B cell (primary cell): ENCODE measurements around the gene BBX. TPM values are rescaled to one million over a fixed set of nuclear protein-coding genes. Genes with fewer than 3 reads are reported as not detected.

Experiments
- ATAC-seq: fragments of 200-7000 bp; cut with Tn5 transposase; one replicate; pipeline ENCODE4 v1.10.0; 2021; ENCODE audit warnings: low read depth, mild to moderate bottlenecking, moderate number of reproducible peaks, moderate library complexity
- CTCF ChIA-PET: fragments of 350-600 bp; sonication (Branson Sonifier 250); formaldehyde crosslinking; loops from one replicate; lab custom pipeline; 2021; ENCODE audit warnings: antibody characterized with exemption, inconsistent platforms; lab: Charles Lee
- POLR2A ChIA-PET: fragments of 350-600 bp; sonication (Branson Sonifier 250); formaldehyde crosslinking; loops from one replicate; lab custom pipeline; 2021; ENCODE audit warnings: antibody characterized with exemption; lab: Charles Lee
- DNase-seq: peaks from one replicate; pipeline ENCODE4 v3.0.0; 2013
- H2AFZ ChIP-seq: 2 replicates; pipeline ENCODE4 v1.6.1; 2012; ENCODE audit warnings: mild to moderate bottlenecking, low read depth, low read length; ENCODE audit not compliant: insufficient read depth, poor library complexity, severe bottlenecking
- H3K27ac ChIP-seq, 2 donors: 1 replicate in 1 of 2; 2 replicates in 1 of 2; pipeline ENCODE4 v1.5.1; 2012 to 2013; ENCODE audit warnings: low read length in 2 of 2, mild to moderate bottlenecking in 2 of 2, moderate library complexity in 1 of 2
- H3K27me3 ChIP-seq, 4 experiments: fragments of 200-600 bp in 1 of 4; sonication (generic) in 1 of 4; replicated peaks in 1 of 4; 1 replicate in 2 of 4; 2 replicates in 2 of 4; pipeline versions ENCODE4 v1.6.1 to v1.7.0; 2013 to 2016; ENCODE audit warnings: low read length in 3 of 4, mild to moderate bottlenecking in 2 of 4, mixed read lengths in 1 of 4, moderate library complexity in 1 of 4; ENCODE audit not compliant: insufficient read depth in 4 of 4, control insufficient read depth in 3 of 4; ENCODE audit errors: control extremely low read depth in 1 of 4
- H3K36me3 ChIP-seq, 2 experiments: replicated peaks in 1 of 2; 1 replicate in 1 of 2; 2 replicates in 1 of 2; pipeline versions ENCODE4 v1.6.1 to v1.7.1; 2013; ENCODE audit warnings: low read length in 1 of 2; ENCODE audit not compliant: insufficient read depth in 2 of 2, control insufficient read depth in 1 of 2; ENCODE audit errors: control extremely low read depth in 1 of 2, extremely low read depth in 1 of 2
- H3K4me1 ChIP-seq, 2 donors: fragments of 200-600 bp in 1 of 2; sonication (generic) in 1 of 2; 1 replicate in 1 of 2; 2 replicates in 1 of 2; pipeline versions ENCODE4 v1.5.1 to v1.6.1; 2013 to 2017; ENCODE audit warnings: low read length in 2 of 2; ENCODE audit not compliant: control insufficient read depth in 2 of 2, insufficient read depth in 2 of 2
- H3K4me2 ChIP-seq: replicated peaks from 2 replicates; pipeline ENCODE3; 2012; ENCODE audit warnings: mild to moderate bottlenecking, low read depth, low read length; ENCODE audit not compliant: poor library complexity, severe bottlenecking
- H3K4me3 ChIP-seq, 5 experiments: fragments of 200-600 bp in 1 of 5; sonication (generic) in 1 of 5; 1 replicate in 3 of 5; 2 replicates in 2 of 5; pipeline versions ENCODE4 v1.5.1 to v1.7.0; 2011 to 2016; ENCODE audit warnings: low read length in 4 of 5, mild to moderate bottlenecking in 4 of 5, low read depth in 2 of 5, control low read depth in 1 of 5, moderate library complexity in 1 of 5; ENCODE audit not compliant: insufficient read depth in 1 of 5; ENCODE audit errors: control extremely low read depth in 1 of 5, extremely low read depth in 1 of 5
- H3K79me2 ChIP-seq: fragments of 200-600 bp; sonication (generic); one replicate; pipeline ENCODE4 v1.6.0; 2016; ENCODE audit warnings: low read length; ENCODE audit not compliant: control insufficient read depth, insufficient read depth
- H3K9ac ChIP-seq: fragments of 200-600 bp; sonication (generic); 2 replicates; pipeline ENCODE4 v1.6.1; 2017; ENCODE audit warnings: mild to moderate bottlenecking, low read length, moderate library complexity
- H3K9me3 ChIP-seq, 3 donors: one replicate each; pipeline versions ENCODE4 v1.6.1 to v1.7.1; 2013; ENCODE audit warnings: low read length in 2 of 3; ENCODE audit not compliant: control insufficient read depth in 2 of 3, insufficient read depth in 1 of 3; ENCODE audit errors: control extremely low read depth in 1 of 3
- H4K20me1 ChIP-seq: 2 replicates; pipeline ENCODE4 v1.6.0; 2012; ENCODE audit warnings: mild to moderate bottlenecking, low read length; ENCODE audit not compliant: insufficient read depth, control insufficient read depth, poor library complexity, severe bottlenecking
- H3K27ac Mint-ChIP-seq: one replicate; pipeline ENCODE4 v1.8.0; 2021; ENCODE audit warnings: mixed read lengths
- H3K27me3 Mint-ChIP-seq: one replicate; pipeline ENCODE4 v1.8.0; 2021; ENCODE audit warnings: mixed read lengths
- H3K4me1 Mint-ChIP-seq: one replicate; pipeline ENCODE4 v1.8.0; 2021; ENCODE audit warnings: mixed read lengths
- H3K4me3 Mint-ChIP-seq: one replicate; pipeline ENCODE4 v1.8.0; 2021; ENCODE audit warnings: mixed read lengths
- H3K9me3 Mint-ChIP-seq: one replicate; pipeline ENCODE4 v1.8.0; 2022; ENCODE audit warnings: mixed read lengths; ENCODE audit not compliant: insufficient read depth
- CTCF ChIP-seq: fragments of 200-600 bp; IDR thresholded peaks from one replicate; pipeline ENCODE4 v1.8.0; 2022; ENCODE audit warnings: antibody characterized with exemption, mild to moderate bottlenecking
- EZH2 ChIP-seq: IDR thresholded peaks from 2 replicates; pipeline ENCODE4 v1.6.1; 2012; ENCODE audit warnings: borderline replicate concordance, low read depth, mild to moderate bottlenecking, moderate library complexity, low read length; ENCODE audit not compliant: insufficient read depth, poor library complexity, severe bottlenecking
- WGBS: methylation state at CpG from one replicate; pipeline ENCODE4 v1.1.5; 2013; ENCODE audit warnings: missing lambda C conversion rate; ENCODE audit not compliant: insufficient coverage; 5-methylcytosine and 5-hydroxymethylcytosine counted together
- intact Hi-C: fragments of 100-400 bp; cut with micrococcal nuclease; formaldehyde crosslinking; loops from one replicate; pipeline ENCODE4 v1.10.0; 2022
- polyA plus RNA-seq: library from polyadenylated mRNA; depleted of rRNA; stranded (reverse); fragments of >200 nt; gene quantifications from 2 replicates; pipeline ENCODE4 v1.2.3, GENCODE V29; 2012
- total RNA-seq, 2 donors: library from RNA; stranded (reverse); fragments of 120-200 nt in 1 of 2; gene quantifications; 1 replicate in 1 of 2; 2 replicates in 1 of 2; pipeline versions ENCODE4 v1.2.3 to v1.2.4, GENCODE V29; 2013 to 2022

The BBX gene
- total and polyA plus RNA-seq, 2 donors (not counting 1 experiment from before 2014, with no cell fraction given): 27.8 to 133 TPM

GRCh38 chr3:107753976-107754375, 231.2 kb downstream of the BBX start:
- Histone ChIP-seq H3K27ac (no peak overlapping the region), H3K79me2 (no peaks in the 10 kb centered on the region), H2AFZ (no peak overlapping the region), H3K9me3 (no peaks in the 10 kb centered on the region), H3K4me1 (no peaks in the 10 kb centered on the region), H3K27me3 (no peaks in the 10 kb centered on the region), H3K9ac (no peak overlapping the region), H4K20me1 (no peaks in the 10 kb centered on the region), H3K4me2 (no peak overlapping the region), H3K4me3 (no peak overlapping the region), H3K36me3 (peaks cover 2 to 43% of the 10 kb centered on the region in 2 experiments)
- Mint-ChIP-seq H3K9me3 (no peaks in the 10 kb centered on the region), H3K4me1 (no peaks in the 10 kb centered on the region), H3K4me3 (no peak overlapping the region), H3K27ac (no peak overlapping the region), H3K27me3 (no peaks in the 10 kb centered on the region)
- DNase-seq (no peak), ATAC-seq (no peak)
- ChIA-PET CTCF (interaction anchor here (0.8 to 2.1 kb wide), 5 partner anchors 13 to 518 kb away, joined by 3 to 9 read pairs (median 3); no protein-coding TSS in a partner anchor), POLR2A (no interaction called here)
- intact Hi-C loops: loop anchor here (10.0 kb wide), 1 partner anchor 651 kb away; no protein-coding TSS in a partner anchor
- TF ChIP-seq EZH2: no peak
- no peak for TF ChIP-seq CTCF
- WGBS: no CpG with 5 or more reads among the region's 4 CpGs

GRCh38 chr3:107756649-107757048, 233.9 kb downstream of the BBX start:
- Mint-ChIP-seq H3K9me3 (no peaks in the 10 kb centered on the region), H3K27ac (no peak overlapping the region), H3K27me3 (no peaks in the 10 kb centered on the region), H3K4me1 (no peaks in the 10 kb centered on the region), H3K4me3 (no peak overlapping the region)
- H3K36me3 ChIP-seq: peaks cover 0 to 39% of the 10 kb centered on the region in 2 experiments
- intact Hi-C loops: loop anchor here (10.0 kb wide), 1 partner anchor 648 kb away; no protein-coding TSS in a partner anchor
- TF ChIP-seq CTCF (no peak), EZH2 (no peak)
- H3K9me3 ChIP-seq: no peaks in the 10 kb centered on the region
- no peak overlapping the region for H3K4me3 ChIP-seq
- no peaks in the 10 kb centered on the region for H3K4me1 ChIP-seq
- no peaks in the 10 kb centered on the region for H3K79me2 ChIP-seq
- ATAC-seq (no peak), DNase-seq (no peak)
- no peak overlapping the region for H3K9ac ChIP-seq
- H3K4me2 ChIP-seq: no peak overlapping the region
- WGBS: no CpG with 5 or more reads among the region's 2 CpGs
- ChIA-PET POLR2A (no interaction called here), CTCF (interaction anchor here (0.8 kb wide), 1 partner anchor 796 kb away, joined by 5 read pairs; no protein-coding TSS in a partner anchor)
- H3K27ac ChIP-seq: no peak overlapping the region
- H2AFZ ChIP-seq: no peak overlapping the region
- H4K20me1 ChIP-seq: no peaks in the 10 kb centered on the region
- H3K27me3 ChIP-seq: no peaks in the 10 kb centered on the region
